Activated naive CD8-positive, alpha-beta T cell treated with anti-CD3 and anti-CD28 coated beads, Interleukin-2, amount 10 ng/mL, durations not matched to agents 7 days and 5 days (primary cell): Measurements from ENCODE around the gene OSM. TPM values are rescaled to one million over a fixed set of nuclear protein-coding genes. Genes with fewer than 3 reads are reported as not detected.
A peak's percentile ranks its signal among the peaks of the same experiment; 100 is the strongest.

Source experiments
- ATAC-seq: fragments of 150-1000 bp; cut with Tn5 transposase; one replicate; pipeline ENCODE4 v1.10.0; 2021; ENCODE audit warnings: low read depth, moderate library complexity
- POLR2A ChIA-PET: fragments of 350-600 bp; sonication (Branson Sonifier 250); formaldehyde crosslinking; loops from one replicate; lab custom pipeline; 2021; ENCODE audit warnings: antibody characterized with exemption; lab: Charles Lee
- DNase-seq: peaks from one replicate; pipeline ENCODE4 v3.0.0; 2021
- H3K27ac Mint-ChIP-seq: one replicate; pipeline ENCODE4 v1.8.0; 2022; ENCODE audit warnings: mild to moderate bottlenecking, mixed read lengths
- H3K27me3 Mint-ChIP-seq: one replicate; pipeline ENCODE4 v1.8.0; 2022; ENCODE audit warnings: mild to moderate bottlenecking, moderate library complexity, mixed read lengths
- H3K36me3 Mint-ChIP-seq: one replicate; pipeline ENCODE4 v1.8.0; 2021; ENCODE audit warnings: mild to moderate bottlenecking, mixed read lengths
- H3K4me1 Mint-ChIP-seq: one replicate; pipeline ENCODE4 v1.8.0; 2021; ENCODE audit warnings: mixed read lengths
- H3K4me3 Mint-ChIP-seq: one replicate; pipeline ENCODE4 v1.8.0; 2022; ENCODE audit warnings: mild to moderate bottlenecking, moderate library complexity, mixed read lengths
- H3K9me3 Mint-ChIP-seq: one replicate; pipeline ENCODE4 v1.8.0; 2021; ENCODE audit warnings: mixed read lengths
- total RNA-seq, 2 experiments: library from RNA; stranded (reverse); gene quantifications; one replicate each; pipeline ENCODE4 v1.2.3, GENCODE V29; 2021

OSM gene
- total RNA-seq, 2 experiments from 2014 or later: 125 to 142 TPM

GRCh38 chr22:30265131-30265720 is 1.4 kb downstream of the OSM start:
- ATAC-seq: no peak
- Mint-ChIP-seq H3K9me3 (no peaks in the 10 kb centered on the region), H3K4me1 (peaks cover 51% of the 10 kb centered on the region), H3K27me3 (no peaks in the 10 kb centered on the region), H3K36me3 (peaks cover 50% of the 10 kb centered on the region), H3K4me3 (peak overlapping the region; percentile 88), H3K27ac (peak overlapping the region; percentile 97)
- DNase-seq: no peak
- POLR2A ChIA-PET: interaction anchor here (0.6 to 7.5 kb wide), 11 partner anchors 12 to 705 kb away, joined by 3 to 91 read pairs (median 3); partner anchors contain the start of gene LIF

- peak overlapping the region; percentile 88 for H3K4me3 Mint-ChIP-seq
- ATAC-seq (no peak), DNase-seq (no peak)
- peaks cover 52% of the 10 kb centered on the region for H3K4me1 Mint-ChIP-seq
- H3K36me3 Mint-ChIP-seq: peaks cover 48% of the 10 kb centered on the region
- H3K9me3 Mint-ChIP-seq: no peaks in the 10 kb centered on the region
- POLR2A ChIA-PET: interaction anchor here (0.6 to 7.5 kb wide), 15 partner anchors 8 to 575 kb away, joined by 3 to 91 read pairs (median 4); partner anchors contain the start of genes LIF and TBC1D10A
- H3K27ac Mint-ChIP-seq: peak overlapping the region; percentile 97
- no peaks in the 10 kb centered on the region for H3K27me3 Mint-ChIP-seq
Observed at GRCh38 chr22:30263883-30264282, 2.8 kb downstream of the OSM start.

GRCh38 chr22:30262917-30263741 is 3.5 kb downstream of the OSM start:
- ATAC-seq: no peak
- H3K4me3 Mint-ChIP-seq: peak overlapping the region; percentile 88
- peaks cover 43% of the 10 kb centered on the region for H3K36me3 Mint-ChIP-seq
- DNase-seq: peak; percentile 83
- H3K9me3 Mint-ChIP-seq: no peaks in the 10 kb centered on the region
- H3K27ac Mint-ChIP-seq: peak overlapping the region; percentile 97
- POLR2A ChIA-PET: interaction anchor here (0.6 to 7.5 kb wide), 18 partner anchors 8 to 574 kb away, joined by 3 to 91 read pairs (median 4); partner anchors contain the start of genes LIF and TBC1D10A
- peaks cover 51% of the 10 kb centered on the region for H3K4me1 Mint-ChIP-seq
- no peaks in the 10 kb centered on the region for H3K27me3 Mint-ChIP-seq

DNA sequence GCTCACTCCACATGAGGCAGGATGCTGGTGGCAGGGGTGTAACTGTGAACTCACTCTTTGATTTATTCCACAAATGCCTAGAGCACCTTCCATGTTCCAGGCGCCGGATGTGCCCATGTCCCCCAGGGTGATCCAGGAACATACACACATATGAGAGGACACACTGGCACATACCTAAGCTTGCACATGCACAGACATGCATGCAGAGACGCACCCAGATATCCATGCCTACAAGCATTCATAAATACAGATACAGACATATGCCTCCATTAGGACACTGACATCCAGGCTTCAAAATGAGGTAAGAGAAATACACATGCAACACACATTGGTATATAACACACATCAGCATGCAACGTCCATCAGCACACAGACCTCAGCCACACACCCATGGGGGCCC is 4.5 kb downstream of the OSM start:
- peaks cover 49% of the 10 kb centered on the region for H3K4me1 Mint-ChIP-seq
- H3K9me3 Mint-ChIP-seq: no peaks in the 10 kb centered on the region
- H3K36me3 Mint-ChIP-seq: peaks cover 43% of the 10 kb centered on the region

GRCh38 chr22:30261134-30261533 is 5.5 kb downstream of the OSM start:
- no peak for DNase-seq
- Mint-ChIP-seq H3K9me3 (no peaks in the 10 kb centered on the region), H3K27me3 (no peaks in the 10 kb centered on the region), H3K4me1 (peaks cover 56% of the 10 kb centered on the region), H3K36me3 (peaks cover 39% of the 10 kb centered on the region), H3K4me3 (peak overlapping the region; percentile 88), H3K27ac (peak overlapping the region; percentile 97)
- POLR2A ChIA-PET: interaction anchor here (1.0 to 7.5 kb wide), 12 partner anchors 9 to 96 kb away, joined by 3 to 91 read pairs (median 6); partner anchors contain the start of genes CCDC157, LIF and SF3A1
- ATAC-seq: no peak

More for the DNA sequence above, 4.5 kb downstream of the OSM start:
- ATAC-seq (no peak), DNase-seq (no peak)
- Mint-ChIP-seq H3K27me3 (no peaks in the 10 kb centered on the region), H3K4me3 (peak overlapping the region; percentile 88), H3K27ac (peak overlapping the region; percentile 97)
- POLR2A ChIA-PET: interaction anchor here (1.4 to 7.5 kb wide), 6 partner anchors 8 to 93 kb away, joined by 3 to 91 read pairs (median 8); partner anchors contain the start of gene LIF

DNA sequence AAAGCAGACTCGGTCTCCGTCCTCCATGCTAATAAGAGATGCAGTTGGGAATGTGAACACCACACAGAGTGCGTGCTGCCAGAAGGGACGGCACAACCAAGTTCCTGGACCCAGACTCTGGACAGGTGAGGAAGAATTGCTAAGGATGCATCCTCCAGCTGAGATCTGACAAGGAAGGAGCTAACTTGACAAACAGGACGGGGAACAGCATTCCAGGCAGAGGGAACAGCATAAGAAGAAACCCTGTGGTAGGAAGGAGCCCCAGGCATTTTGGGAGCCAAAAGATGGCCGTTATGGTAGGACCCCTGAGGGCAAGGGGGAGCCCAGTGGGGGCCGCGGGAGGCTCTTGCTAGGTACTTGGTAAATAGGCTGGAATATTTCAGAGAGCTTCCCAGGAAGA is 6.0 kb downstream of the OSM start:
- Mint-ChIP-seq H3K27ac (peak overlapping the region; percentile 97), H3K36me3 (peaks cover 35% of the 10 kb centered on the region), H3K9me3 (no peaks in the 10 kb centered on the region), H3K27me3 (no peaks in the 10 kb centered on the region), H3K4me3 (peak overlapping the region; percentile 45), H3K4me1 (peaks cover 57% of the 10 kb centered on the region)
- DNase-seq (no peak), ATAC-seq (no peak)
- POLR2A ChIA-PET: interaction anchor here (1.0 to 7.5 kb wide), 11 partner anchors 10 to 96 kb away, joined by 3 to 91 read pairs (median 6); partner anchors contain the start of genes CCDC157, LIF and SF3A1

GRCh38 chr22:30260276-30260675 is 6.4 kb downstream of the OSM start:
- ATAC-seq (peak; percentile 10), DNase-seq (no peak)
- Mint-ChIP-seq H3K27me3 (no peaks in the 10 kb centered on the region), H3K27ac (peak overlapping the region; percentile 64), H3K36me3 (peaks cover 31% of the 10 kb centered on the region), H3K4me3 (peak overlapping the region; percentile 45), H3K4me1 (peaks cover 59% of the 10 kb centered on the region), H3K9me3 (no peaks in the 10 kb centered on the region)
- POLR2A ChIA-PET: interaction anchor here (0.8 to 7.5 kb wide), 7 partner anchors 10 to 25 kb away, joined by 3 to 91 read pairs (median 11); partner anchors contain the start of gene LIF

DNA sequence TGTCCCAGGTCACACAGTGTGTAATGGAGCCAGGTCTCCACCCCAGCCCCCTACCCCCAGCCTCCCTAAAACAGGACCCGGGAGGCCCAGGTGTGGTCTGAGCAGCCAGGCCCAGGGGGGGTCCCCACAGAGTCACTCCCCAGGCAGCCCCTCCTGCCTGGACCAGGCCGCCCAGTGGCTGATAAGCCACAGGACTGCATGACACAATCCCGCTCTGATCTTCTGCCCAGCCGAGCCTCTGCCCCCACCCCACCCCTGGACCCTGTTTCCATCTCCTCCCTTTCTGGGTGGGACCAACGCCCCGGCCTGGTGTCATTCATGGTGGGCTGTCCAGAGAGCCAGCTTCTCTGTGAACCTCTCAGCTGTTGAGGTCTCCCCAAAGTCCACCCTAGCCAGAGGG is 12.3 kb downstream of the OSM start:
- POLR2A ChIA-PET: interaction anchor here (0.8 to 2.9 kb wide), 5 partner anchors 8 to 85 kb away, joined by 3 to 11 read pairs (median 7); partner anchors contain the start of genes LIF and OSM
- Mint-ChIP-seq H3K9me3 (no peaks in the 10 kb centered on the region), H3K27ac (peak overlapping the region; percentile 79), H3K27me3 (no peaks in the 10 kb centered on the region), H3K4me1 (peaks cover 46% of the 10 kb centered on the region), H3K4me3 (no peak overlapping the region), H3K36me3 (no peaks in the 10 kb centered on the region)
- DNase-seq (no peak), ATAC-seq (no peak)

- ATAC-seq: no peak
- no peaks in the 10 kb centered on the region for H3K9me3 Mint-ChIP-seq
- H3K4me1 Mint-ChIP-seq: peaks cover 46% of the 10 kb centered on the region
- H3K4me3 Mint-ChIP-seq: peak overlapping the region; percentile 75
- peak overlapping the region; percentile 93 for H3K27ac Mint-ChIP-seq
- no peaks in the 10 kb centered on the region for H3K27me3 Mint-ChIP-seq
- no peak for DNase-seq
- no peaks in the 10 kb centered on the region for H3K36me3 Mint-ChIP-seq
- POLR2A ChIA-PET: interaction anchor here (0.7 to 2.9 kb wide), 8 partner anchors 10 to 77 kb away, joined by 3 to 11 read pairs (median 4); no protein-coding TSS in a partner anchor
Observed at GRCh38 chr22:30253205-30253852, 13.3 kb downstream of the OSM start.

GRCh38 chr22:30252411-30253204 is 14.0 kb downstream of the OSM start:
- Mint-ChIP-seq H3K4me1 (peaks cover 48% of the 10 kb centered on the region), H3K36me3 (no peaks in the 10 kb centered on the region), H3K27ac (peak overlapping the region; percentile 93), H3K27me3 (no peaks in the 10 kb centered on the region), H3K9me3 (no peaks in the 10 kb centered on the region), H3K4me3 (peak overlapping the region; percentile 75)
- DNase-seq: peak; percentile 54
- POLR2A ChIA-PET: interaction anchor here (0.7 to 2.9 kb wide), 8 partner anchors 10 to 77 kb away, joined by 3 to 11 read pairs (median 4); no protein-coding TSS in a partner anchor
- peak; percentile 40 for ATAC-seq

DNA sequence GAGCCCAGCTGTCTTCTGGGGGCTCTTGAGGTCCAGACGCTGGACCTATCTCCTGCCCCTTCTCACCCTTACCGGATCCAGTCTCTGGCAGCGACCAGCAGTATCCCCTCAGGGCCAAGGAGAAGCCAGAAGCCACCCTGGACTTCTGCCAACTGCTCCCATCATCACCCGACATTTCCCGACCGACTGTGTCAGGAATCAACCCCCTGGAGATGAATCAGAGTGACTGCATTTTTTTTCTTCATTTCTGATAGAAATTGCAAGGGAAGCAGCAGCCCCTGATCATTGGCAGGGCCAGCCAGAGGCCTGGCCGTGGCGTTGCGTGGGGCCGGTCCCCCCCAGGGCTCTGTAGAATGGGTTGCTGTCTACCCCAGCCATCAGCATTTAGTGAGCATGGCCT is 14.9 kb downstream of the OSM start:
- Mint-ChIP-seq H3K4me3 (no peak overlapping the region), H3K27me3 (no peaks in the 10 kb centered on the region), H3K4me1 (peaks cover 50% of the 10 kb centered on the region), H3K36me3 (no peaks in the 10 kb centered on the region), H3K9me3 (no peaks in the 10 kb centered on the region), H3K27ac (peak overlapping the region; percentile 93)
- ATAC-seq (no peak), DNase-seq (no peak)
- POLR2A ChIA-PET: interaction anchor here (0.9 to 2.8 kb wide), 5 partner anchors 9 to 74 kb away, joined by 3 to 11 read pairs (median 7); no protein-coding TSS in a partner anchor
